Stimulated activated naive B cell treated with anti-CD40 and anti-IgM and Interleukin-4, amounts not matched to agents 10 μg/mL and 1 μg/mL and 100 μg/mL, for 72 hours (primary cell): Measurements from ENCODE around the gene SPCS3.
"Not testable (repeated sequence)": the region's sequence is repeated elsewhere in the genome, so short reads cannot be mapped to it uniquely, and the experiment has no call there.

Experiments used
- ATAC-seq, 2 donors: fragments of 150-1000 bp; cut with Tn5 transposase; replicated peaks; 2 replicates each; pipeline ENCODE4 v1.10.0; 2021; ENCODE audit warnings: moderate library complexity in 1 of 2
- DNase-seq: peaks from one replicate; pipeline ENCODE4 v3.0.0; 2021
- H3K27ac Mint-ChIP-seq: one replicate; pipeline ENCODE4 v1.8.0; 2022; ENCODE audit warnings: mild to moderate bottlenecking, mixed read lengths
- H3K27me3 Mint-ChIP-seq, 2 donors: one replicate each; pipeline ENCODE4 v1.8.0; 2022; ENCODE audit warnings: mixed read lengths in 2 of 2
- H3K36me3 Mint-ChIP-seq, 2 donors: one replicate each; pipeline ENCODE4 v1.8.0; 2022; ENCODE audit warnings: mixed read lengths in 2 of 2, mild to moderate bottlenecking in 1 of 2
- H3K4me1 Mint-ChIP-seq, 2 donors: one replicate each; pipeline ENCODE4 v1.8.0; 2022; ENCODE audit warnings: mixed read lengths in 2 of 2, mild to moderate bottlenecking in 1 of 2
- H3K4me3 Mint-ChIP-seq, 2 donors: one replicate each; pipeline ENCODE4 v1.8.0; 2022; ENCODE audit warnings: mild to moderate bottlenecking in 2 of 2, mixed read lengths in 2 of 2, moderate library complexity in 1 of 2
- H3K9me3 Mint-ChIP-seq, 2 donors: one replicate each; pipeline ENCODE4 v1.8.0; 2022; ENCODE audit warnings: mixed read lengths in 2 of 2, mild to moderate bottlenecking in 1 of 2

SPCS3 gene

DNA sequence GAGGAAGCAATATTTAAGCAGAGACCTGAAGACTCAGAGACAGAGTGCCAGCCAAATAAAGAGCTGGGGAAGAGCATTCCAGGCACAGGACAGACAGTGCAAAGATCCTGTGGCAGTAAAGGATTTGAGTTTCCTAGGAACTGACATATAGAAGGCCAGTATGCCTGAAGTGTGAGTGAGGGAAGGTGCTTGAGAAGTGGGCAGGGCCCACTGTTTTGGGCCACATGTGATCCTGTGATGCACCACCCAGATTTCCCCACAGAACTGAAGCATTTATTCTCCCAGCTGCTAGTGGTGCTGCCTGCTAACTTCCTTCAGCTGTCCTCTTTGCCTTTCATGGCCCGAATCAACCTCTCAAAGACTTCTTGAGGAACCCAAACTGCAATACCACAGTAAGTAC lies 26.8 kb upstream of the SPCS3 start:
- ATAC-seq = no peak
- Mint-ChIP-seq H3K27ac (no peak overlapping the region), H3K4me3 (no peak overlapping the region), H3K27me3 (peaks cover 0 to 11% of the 10 kb centered on the region in 2 donors), H3K36me3 (no peaks in the 10 kb centered on the region), H3K4me1 (no peaks in the 10 kb centered on the region), H3K9me3 (no peaks in the 10 kb centered on the region)
- DNase-seq = no peak

DNA sequence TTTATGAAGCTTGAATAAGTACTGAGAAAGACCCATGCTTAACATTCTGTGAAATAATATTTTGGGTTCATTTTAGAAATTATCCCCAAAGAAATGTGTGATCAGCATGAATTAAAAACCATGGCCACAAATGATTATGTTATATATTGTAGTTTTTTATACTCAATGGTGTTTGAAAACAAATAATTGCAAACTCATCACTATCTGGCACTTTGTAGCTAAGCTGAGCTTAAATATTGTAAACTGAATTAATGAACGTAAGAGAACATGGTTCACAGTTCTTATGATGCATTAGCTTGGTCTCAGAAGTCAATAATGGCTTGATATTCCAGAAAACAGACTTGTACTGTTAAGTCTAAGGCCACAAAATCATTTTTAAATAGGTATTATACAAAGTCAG lies 26.1 kb upstream of the SPCS3 start:
- ATAC-seq = no peak
- peaks cover 0 to 5% of the 10 kb centered on the region in 2 donors for H3K27me3 Mint-ChIP-seq
- H3K4me1 Mint-ChIP-seq = no peaks in the 10 kb centered on the region
- no peaks in the 10 kb centered on the region for H3K36me3 Mint-ChIP-seq
- no peak overlapping the region for H3K4me3 Mint-ChIP-seq
- DNase-seq = no peak
- no peaks in the 10 kb centered on the region for H3K9me3 Mint-ChIP-seq
- no peak overlapping the region for H3K27ac Mint-ChIP-seq

DNA sequence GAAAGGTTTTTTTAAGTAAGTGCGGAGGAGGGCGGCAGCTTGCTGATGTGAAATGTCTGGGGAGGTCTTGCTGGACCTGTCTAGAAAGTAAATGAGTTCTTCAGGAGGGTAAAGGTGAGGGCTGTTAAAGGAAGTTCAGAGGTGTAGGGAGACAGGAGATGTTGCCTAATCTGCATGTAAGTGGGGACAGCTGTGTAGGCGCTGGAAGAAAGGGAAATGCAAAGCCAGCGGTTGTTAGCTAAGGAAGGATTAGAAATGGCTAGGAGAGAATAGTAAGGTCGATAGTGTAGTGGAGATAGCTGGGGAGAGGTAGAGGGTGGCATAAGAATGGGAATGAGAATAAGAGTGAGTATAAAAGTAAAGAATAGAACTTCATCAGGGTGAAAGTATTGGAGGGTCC lies 23.9 kb upstream of the SPCS3 start:
- H3K27ac Mint-ChIP-seq, H3K4me1 Mint-ChIP-seq, DNase-seq, H3K36me3 Mint-ChIP-seq, ATAC-seq, H3K4me3 Mint-ChIP-seq, H3K27me3 Mint-ChIP-seq, H3K9me3 Mint-ChIP-seq: not testable (repeated sequence)

DNA sequence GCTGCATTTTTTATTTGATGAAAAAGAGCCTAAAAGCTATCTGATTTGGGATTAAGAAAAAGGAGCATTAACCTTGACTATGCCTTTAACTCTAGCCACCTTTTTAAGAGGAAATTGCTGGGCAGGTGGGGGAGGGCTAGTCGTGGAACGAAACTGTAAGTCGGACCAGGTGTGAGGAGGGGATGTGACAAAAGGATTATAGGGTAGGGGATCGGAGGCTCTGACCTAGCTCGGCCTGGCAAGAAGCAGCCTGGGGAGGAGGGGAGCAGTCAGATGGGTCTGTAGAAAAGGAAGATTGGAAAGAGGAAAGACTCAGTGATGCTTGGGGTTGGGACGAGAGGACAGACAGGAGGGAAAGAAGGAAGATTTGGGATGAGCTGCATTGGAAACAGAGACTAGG lies 21.1 kb upstream of the SPCS3 start:
- DNase-seq = no peak
- ATAC-seq = no peak
- no peak overlapping the region for H3K27ac Mint-ChIP-seq
- no peak overlapping the region for H3K4me3 Mint-ChIP-seq
- H3K4me1 Mint-ChIP-seq = no peaks in the 10 kb centered on the region
- no peaks in the 10 kb centered on the region for H3K9me3 Mint-ChIP-seq
- H3K36me3 Mint-ChIP-seq = no peaks in the 10 kb centered on the region
- H3K27me3 Mint-ChIP-seq = peaks cover 1 to 3% of the 10 kb centered on the region in 2 donors

DNA sequence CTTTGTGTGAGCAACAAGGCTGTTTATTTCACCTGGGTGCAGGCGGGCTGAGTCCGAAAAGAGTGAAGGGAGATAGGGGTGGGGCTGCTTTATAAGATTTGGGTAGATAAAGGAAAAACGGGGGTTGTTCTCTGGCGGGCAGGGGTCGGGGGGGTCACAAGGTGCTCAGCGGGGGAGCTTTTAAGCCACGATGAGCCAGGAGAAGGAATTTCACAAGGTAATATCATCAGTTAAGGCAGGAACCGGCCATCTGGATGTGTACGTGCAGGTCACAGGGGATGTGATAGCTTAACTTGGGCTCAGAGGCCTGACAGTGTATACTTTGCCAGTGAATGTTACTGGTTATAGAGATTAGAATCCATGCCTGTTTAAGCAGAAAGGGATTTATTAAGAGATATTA lies 19.7 kb upstream of the SPCS3 start:
- DNase-seq (no peak), ATAC-seq (no peak)
- Mint-ChIP-seq H3K9me3 (no peaks in the 10 kb centered on the region), H3K27me3 (peaks cover 9 to 10% of the 10 kb centered on the region in 2 donors), H3K27ac (no peak overlapping the region), H3K4me3 (no peak overlapping the region), H3K4me1 (no peaks in the 10 kb centered on the region), H3K36me3 (no peaks in the 10 kb centered on the region)

DNA sequence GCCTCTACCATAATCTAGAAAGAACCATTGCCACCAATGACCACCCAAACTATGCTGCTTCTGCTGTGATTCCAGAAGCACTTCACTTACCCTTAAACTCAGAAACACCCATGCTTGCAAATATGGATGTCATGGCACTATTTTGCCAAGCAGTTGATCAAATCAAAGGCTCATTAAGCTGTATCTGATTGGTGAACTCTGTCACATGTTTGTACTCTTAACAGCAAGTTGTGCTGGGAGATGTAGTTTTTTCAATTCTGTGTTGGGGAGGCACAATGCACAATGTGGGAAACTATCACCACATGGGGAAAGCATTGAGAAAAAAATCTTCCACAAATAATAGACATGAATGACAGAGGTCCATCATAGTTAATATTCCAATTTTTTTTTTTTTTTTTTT lies 19.2 kb upstream of the SPCS3 start:
- H3K4me3 Mint-ChIP-seq = no peak overlapping the region
- DNase-seq (no peak), ATAC-seq (no peak)
- H3K36me3 Mint-ChIP-seq = no peaks in the 10 kb centered on the region
- H3K27me3 Mint-ChIP-seq = peaks cover 13 to 14% of the 10 kb centered on the region in 2 donors
- no peak overlapping the region for H3K27ac Mint-ChIP-seq
- no peaks in the 10 kb centered on the region for H3K4me1 Mint-ChIP-seq
- no peaks in the 10 kb centered on the region for H3K9me3 Mint-ChIP-seq

DNA sequence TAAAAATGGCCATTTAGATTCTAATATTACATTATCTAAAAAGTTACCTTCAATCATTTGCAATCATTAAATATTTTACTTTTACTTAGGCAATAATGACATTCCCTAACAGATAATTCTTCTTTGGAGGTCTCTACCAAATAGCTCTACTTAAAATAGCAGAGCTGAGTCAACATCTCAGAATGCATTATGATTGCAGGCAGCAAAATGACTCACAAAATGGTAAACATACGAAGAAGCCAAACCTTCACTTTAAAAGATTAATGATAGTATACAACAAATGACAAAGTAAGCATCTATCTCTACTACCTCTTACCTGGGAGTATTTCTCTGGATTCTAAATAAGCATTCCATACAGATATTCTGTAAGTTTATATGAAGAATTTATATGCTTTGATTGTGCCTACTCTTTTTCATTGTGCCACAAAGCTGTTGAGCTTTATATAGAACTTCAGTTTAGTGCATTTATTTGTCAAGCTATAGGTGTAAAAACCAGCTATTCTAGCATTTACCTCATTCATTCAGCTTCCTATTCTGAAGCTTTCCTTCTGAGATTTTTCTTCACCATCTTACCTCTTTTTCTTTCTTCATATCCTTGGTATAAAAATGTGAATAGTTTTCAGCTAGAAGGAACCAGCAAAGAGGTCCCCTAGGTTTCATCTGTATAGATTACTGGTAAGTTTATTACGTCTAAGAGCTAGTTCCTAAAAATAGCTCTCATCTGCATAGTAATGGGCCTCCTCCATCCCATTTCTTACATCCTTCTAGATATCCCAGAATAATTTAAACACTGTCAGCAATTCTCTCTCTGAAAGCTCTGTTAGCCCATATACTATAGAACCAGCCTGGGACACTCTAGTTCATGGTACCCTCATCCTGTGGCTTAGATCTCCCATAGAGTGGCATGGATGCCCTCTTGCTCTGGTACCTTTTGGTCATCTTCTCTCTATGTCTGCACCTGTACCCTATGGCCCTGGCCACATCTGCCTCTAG lies 17.2 kb upstream of the SPCS3 start:
- Mint-ChIP-seq H3K27me3 (peaks cover 19% of the 10 kb centered on the region in 2 donors), H3K36me3 (no peaks in the 10 kb centered on the region), H3K27ac (no peak overlapping the region), H3K4me3 (no peak overlapping the region), H3K4me1 (no peaks in the 10 kb centered on the region), H3K9me3 (no peaks in the 10 kb centered on the region)
- no peak for DNase-seq
- ATAC-seq = no peak

DNA sequence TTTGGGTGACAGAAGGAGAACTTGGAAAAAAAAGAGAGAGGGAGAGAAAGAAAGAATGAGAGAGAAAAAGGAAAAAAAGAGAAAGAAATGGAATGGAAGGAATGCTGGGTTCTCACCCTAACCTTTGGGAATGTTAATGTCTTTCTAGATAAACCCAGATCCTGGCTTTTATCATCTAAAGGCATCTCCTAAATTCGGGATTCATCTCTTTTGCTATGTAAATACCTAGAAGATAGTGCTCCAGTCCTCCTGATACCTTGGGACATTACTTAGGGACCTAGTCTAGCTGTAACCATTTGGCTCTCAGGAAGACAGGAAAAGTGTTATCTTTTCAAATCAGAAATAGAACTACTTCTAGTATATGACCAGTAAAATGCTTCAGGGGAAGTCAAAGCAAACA lies 15.8 kb upstream of the SPCS3 start:
- peaks cover 20 to 22% of the 10 kb centered on the region in 2 donors for H3K27me3 Mint-ChIP-seq
- H3K36me3 Mint-ChIP-seq = no peaks in the 10 kb centered on the region
- ATAC-seq (no peak), DNase-seq (no peak)
- no peak overlapping the region for H3K27ac Mint-ChIP-seq
- H3K4me3 Mint-ChIP-seq = no peak overlapping the region
- H3K4me1 Mint-ChIP-seq = no peaks in the 10 kb centered on the region
- no peaks in the 10 kb centered on the region for H3K9me3 Mint-ChIP-seq

DNA sequence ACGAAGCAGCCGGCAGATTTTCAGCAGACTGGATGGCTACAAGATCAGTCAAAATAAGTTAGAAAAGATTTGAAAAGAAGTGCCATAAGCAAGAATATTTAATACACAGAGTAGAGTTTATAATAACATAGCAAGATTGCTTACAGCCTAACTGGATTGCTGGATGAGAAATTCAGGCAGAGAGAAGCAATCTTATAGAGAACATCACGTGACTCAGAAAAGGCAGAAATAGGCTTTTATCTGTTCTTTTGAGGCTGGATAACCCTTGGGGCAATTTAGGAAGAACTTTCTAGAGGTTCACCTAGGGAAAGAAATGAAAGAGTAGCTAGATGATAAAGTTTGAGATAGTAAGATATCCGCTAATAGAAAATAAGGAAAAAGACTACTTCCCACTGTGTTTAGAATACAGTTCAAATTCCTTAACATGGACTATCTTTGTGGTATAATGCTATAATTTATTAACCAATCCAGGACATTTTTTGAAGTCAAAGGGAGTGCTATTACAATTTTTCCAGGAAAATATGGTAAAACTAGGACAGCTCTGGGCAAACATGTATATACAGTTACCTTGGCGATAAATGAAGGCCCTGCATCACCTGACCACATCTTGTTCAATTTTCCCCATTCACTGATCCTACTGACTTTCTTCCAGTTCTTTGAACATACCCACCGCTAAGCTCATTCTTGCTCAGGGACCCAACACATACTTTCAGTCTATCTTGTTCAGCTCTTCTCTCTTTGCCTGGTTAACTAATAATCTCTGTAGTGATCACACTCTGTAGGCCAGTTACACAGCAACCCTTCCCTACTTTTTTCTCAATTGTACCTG lies 12.7 kb upstream of the SPCS3 start:
- no peaks in the 10 kb centered on the region for H3K9me3 Mint-ChIP-seq
- ATAC-seq = no peak
- no peak overlapping the region for H3K4me3 Mint-ChIP-seq

DNA sequence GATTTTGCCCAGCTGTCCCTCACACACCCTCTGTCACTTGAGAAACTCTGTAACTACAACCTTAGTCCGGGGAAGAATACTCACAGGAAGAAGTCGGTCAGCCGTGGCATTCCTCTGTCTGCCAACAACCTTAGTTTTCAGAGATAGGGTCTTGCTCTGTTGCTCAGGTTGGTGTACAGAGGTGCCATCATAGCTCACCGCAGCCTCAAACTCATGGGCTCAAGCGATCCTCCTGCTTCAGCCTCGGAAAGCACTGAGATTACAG lies 12.2 kb upstream of the SPCS3 start:
- no peak overlapping the region for H3K27ac Mint-ChIP-seq
- H3K4me1 Mint-ChIP-seq = no peaks in the 10 kb centered on the region
- H3K36me3 Mint-ChIP-seq = no peaks in the 10 kb centered on the region
- no peak overlapping the region for H3K4me3 Mint-ChIP-seq
- DNase-seq (no peak), ATAC-seq (no peak)
- no peaks in the 10 kb centered on the region for H3K9me3 Mint-ChIP-seq
- H3K27me3 Mint-ChIP-seq = peaks cover 25 to 32% of the 10 kb centered on the region in 2 donors

More for the DNA sequence above, 12.7 kb upstream of the SPCS3 start:
- H3K27ac Mint-ChIP-seq = no peak overlapping the region
- no peaks in the 10 kb centered on the region for H3K36me3 Mint-ChIP-seq
- DNase-seq = no peak
- peaks cover 25 to 32% of the 10 kb centered on the region in 2 donors for H3K27me3 Mint-ChIP-seq
- no peaks in the 10 kb centered on the region for H3K4me1 Mint-ChIP-seq

DNA sequence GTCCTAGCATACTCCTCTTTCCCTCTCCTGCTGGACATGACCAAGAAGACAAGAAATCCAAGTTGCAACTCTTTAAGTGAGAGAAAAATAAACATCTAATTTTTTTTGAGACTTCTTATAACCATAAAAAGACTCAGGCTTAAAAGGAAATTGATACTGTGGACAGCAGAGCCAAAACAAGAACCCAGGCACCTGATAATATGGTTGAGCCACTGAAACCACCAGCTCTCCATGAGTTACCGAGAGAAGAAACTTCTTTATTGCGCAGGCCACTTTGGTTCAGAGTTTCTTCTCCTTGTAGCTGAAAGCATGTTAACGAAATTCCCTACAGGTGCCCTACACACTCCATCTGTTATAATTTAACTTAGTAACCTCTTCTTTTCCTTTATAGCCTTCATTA lies 11.3 kb upstream of the SPCS3 start:
- no peak for ATAC-seq
- Mint-ChIP-seq H3K9me3 (no peaks in the 10 kb centered on the region), H3K4me3 (no peak overlapping the region), H3K4me1 (no peaks in the 10 kb centered on the region), H3K36me3 (no peaks in the 10 kb centered on the region), H3K27me3 (peaks cover 25 to 31% of the 10 kb centered on the region in 2 donors), H3K27ac (no peak overlapping the region)
- no peak for DNase-seq

DNA sequence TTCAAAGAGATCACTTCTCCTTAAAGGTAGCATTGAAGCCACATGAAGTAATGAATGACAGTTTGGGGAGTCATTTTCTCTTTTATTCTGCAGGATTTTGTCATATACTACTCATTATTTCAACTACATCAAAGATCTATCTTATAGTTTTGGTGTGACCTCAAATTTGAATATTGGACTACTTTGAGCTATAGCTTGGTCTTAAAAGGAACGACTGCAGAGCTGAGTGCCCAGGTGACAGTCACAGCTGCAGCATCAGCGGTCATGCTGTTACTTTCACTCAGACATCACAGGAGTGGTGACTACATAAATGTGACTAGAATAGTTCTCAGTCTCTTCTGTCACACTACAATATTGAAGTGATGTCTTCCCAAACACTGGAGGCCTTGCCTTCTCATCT lies 10.7 kb upstream of the SPCS3 start:
- H3K4me3 Mint-ChIP-seq = no peak overlapping the region
- ATAC-seq (peak; percentile 68 to 69), DNase-seq (no peak)
- no peaks in the 10 kb centered on the region for H3K36me3 Mint-ChIP-seq
- no peaks in the 10 kb centered on the region for H3K9me3 Mint-ChIP-seq
- H3K27ac Mint-ChIP-seq = no peak overlapping the region
- H3K4me1 Mint-ChIP-seq = no peaks in the 10 kb centered on the region
- H3K27me3 Mint-ChIP-seq = peaks cover 21 to 25% of the 10 kb centered on the region in 2 donors

DNA sequence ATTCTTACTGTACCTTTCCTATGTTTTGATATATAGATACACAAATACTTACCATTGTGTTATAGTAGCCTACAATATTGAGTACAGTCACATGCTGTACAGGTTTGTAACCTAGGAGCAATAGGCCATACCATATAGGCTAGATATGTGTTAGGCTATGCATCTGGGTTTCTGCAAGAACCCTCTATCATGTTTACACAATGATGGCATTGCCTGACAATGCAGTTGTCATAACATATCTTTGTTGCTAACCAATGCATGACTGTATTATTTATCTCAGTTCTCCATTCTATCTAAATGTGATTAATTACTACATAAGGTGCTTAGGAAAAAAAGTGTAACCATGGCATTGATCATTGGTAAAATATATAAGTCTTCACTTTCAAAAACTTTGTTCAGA lies 10.0 kb upstream of the SPCS3 start:
- ATAC-seq = peak; percentile 45 to 55
- Mint-ChIP-seq H3K36me3 (no peaks in the 10 kb centered on the region), H3K9me3 (no peaks in the 10 kb centered on the region), H3K4me3 (no peak overlapping the region), H3K27ac (no peak overlapping the region), H3K4me1 (no peaks in the 10 kb centered on the region), H3K27me3 (peaks cover 16 to 25% of the 10 kb centered on the region in 2 donors)
- no peak for DNase-seq

DNA sequence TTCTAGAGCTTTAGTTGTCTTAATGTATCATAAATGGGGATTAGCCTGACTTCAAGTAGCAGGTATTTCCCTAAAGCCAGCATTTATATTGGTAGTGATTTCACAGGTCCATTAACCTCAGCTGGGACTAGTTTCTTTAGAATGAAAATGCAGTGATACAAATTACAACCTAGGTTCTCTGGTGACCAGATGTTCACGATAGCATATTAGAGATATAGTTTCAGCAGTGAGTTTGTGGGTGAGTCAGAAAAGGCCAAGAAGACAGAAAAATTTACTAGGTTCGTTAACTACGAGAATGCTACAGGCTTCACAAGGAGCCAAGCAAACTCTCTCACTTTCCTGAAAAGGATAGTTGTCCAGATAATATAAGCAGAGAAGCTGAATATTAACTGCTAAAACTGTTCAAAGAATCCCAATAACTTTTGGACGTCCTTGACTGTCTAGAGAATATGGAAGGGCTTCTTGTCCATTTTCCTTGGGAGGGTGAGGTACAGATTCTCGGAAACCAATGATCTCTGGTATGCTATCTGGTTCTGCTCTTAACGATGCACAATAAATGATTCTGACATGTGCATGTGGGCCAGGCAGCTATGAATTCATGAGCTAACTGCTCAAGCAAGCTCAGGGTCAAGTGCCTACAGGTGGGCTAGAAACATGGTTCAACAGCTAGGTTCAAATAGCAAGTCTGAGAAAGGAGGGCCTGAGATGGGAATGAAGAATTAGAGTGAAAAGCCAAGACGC lies 6.0 kb upstream of the SPCS3 start:
- no peak for ATAC-seq
- Mint-ChIP-seq H3K9me3 (no peaks in the 10 kb centered on the region), H3K27me3 (peaks cover 5 to 12% of the 10 kb centered on the region in 2 donors), H3K27ac (no peak overlapping the region), H3K4me1 (peaks cover 0 to 9% of the 10 kb centered on the region in 2 donors), H3K36me3 (no peaks in the 10 kb centered on the region), H3K4me3 (no peak overlapping the region)
- no peak for DNase-seq
